PFSK-1 (cell line): Measurements from ENCODE around the gene SEMA3C.

Source experiments
- FOXP2 ChIP-seq: optimal IDR thresholded peaks from 2 replicates; pipeline ENCODE3; 2011; ENCODE audit warnings: borderline replicate concordance, control low read depth, inconsistent platforms; ENCODE audit not compliant: insufficient read depth; ENCODE audit errors: extremely low read length, extremely low read depth
- POLR2AphosphoS5 ChIP-seq: IDR thresholded peaks from 2 replicates; pipeline ENCODE4 v1.6.1; 2012; ENCODE audit warnings: low read depth, mild to moderate bottlenecking, control low read depth, low read length, moderate library complexity
- REST ChIP-seq, 2 experiments: IDR thresholded peaks; 2 replicates each; pipeline versions ENCODE4 v1.6.1 to v1.8.0; 2011 to 2012; ENCODE audit warnings: low read depth in 2 of 2, low read length in 2 of 2, control low read depth in 1 of 2, inconsistent platforms in 1 of 2, mild to moderate bottlenecking in 1 of 2, moderate library complexity in 1 of 2; ENCODE audit not compliant: insufficient read depth in 1 of 2
- SIN3A ChIP-seq: IDR thresholded peaks from 2 replicates; pipeline ENCODE4 v1.6.1; 2012; ENCODE audit warnings: mild to moderate bottlenecking, low read length, moderate library complexity, borderline replicate concordance; ENCODE audit not compliant: insufficient read depth
- TAF1 ChIP-seq: IDR thresholded peaks from 2 replicates; pipeline ENCODE4 v1.6.1; 2012; ENCODE audit warnings: low read length, control low read depth, borderline replicate concordance; ENCODE audit not compliant: insufficient read depth

GRCh38 chr7:80732630-80733029, 186.2 kb downstream of the SEMA3C start:
- TF ChIP-seq REST (IDR thresholded peaks at IDR 0.05; ENCODE audit: insufficient read depth in 1 of 2, low read depth in 2 of 2, low read length in 2 of 2), result no peak
- no peak for TF ChIP-seq POLR2AphosphoS5
- no peak for TF ChIP-seq SIN3A
- TF ChIP-seq TAF1, result no peak
- no peak for TF ChIP-seq FOXP2
